ENCODE results near the gene AGRN.
"Not testable (repeated sequence)": the region's sequence is repeated elsewhere in the genome, so short reads cannot be mapped to it uniquely, and the experiment has no call there.

Gene AGRN

DNA sequence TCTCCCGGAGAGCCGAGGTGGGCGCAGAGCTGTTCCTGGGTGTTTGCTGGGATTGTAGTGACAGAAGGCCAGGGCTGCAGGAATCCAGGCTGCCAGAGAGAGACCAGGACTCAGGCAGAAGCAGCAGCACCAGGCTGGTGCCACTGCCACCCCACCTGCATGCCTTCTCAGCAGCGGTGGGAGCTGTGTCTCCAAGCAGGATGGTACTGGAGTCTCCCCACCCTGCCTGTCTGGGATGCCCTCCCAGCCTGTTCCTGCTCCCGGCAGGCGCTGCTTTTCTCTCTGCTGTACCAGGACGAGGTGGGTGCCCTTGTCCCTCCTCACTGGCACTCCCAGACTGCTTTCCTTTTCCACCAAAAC is 15.5 kb upstream of the AGRN start:
- peak overlapping the region; percentile 81 for H3K27ac Mint-ChIP-seq
- ATAC-seq (no peak), DNase-seq (ENCODE audit: low spot score in 2 of 2) (no peak)
- peaks cover 2% of the 10 kb centered on the region for H3K9me3 Mint-ChIP-seq
- H3K36me3 Mint-ChIP-seq, result no peaks in the 10 kb centered on the region
- H3K4me3 Mint-ChIP-seq, result no peak overlapping the region
- H3K4me1 Mint-ChIP-seq, result peaks cover 26% of the 10 kb centered on the region

DNA sequence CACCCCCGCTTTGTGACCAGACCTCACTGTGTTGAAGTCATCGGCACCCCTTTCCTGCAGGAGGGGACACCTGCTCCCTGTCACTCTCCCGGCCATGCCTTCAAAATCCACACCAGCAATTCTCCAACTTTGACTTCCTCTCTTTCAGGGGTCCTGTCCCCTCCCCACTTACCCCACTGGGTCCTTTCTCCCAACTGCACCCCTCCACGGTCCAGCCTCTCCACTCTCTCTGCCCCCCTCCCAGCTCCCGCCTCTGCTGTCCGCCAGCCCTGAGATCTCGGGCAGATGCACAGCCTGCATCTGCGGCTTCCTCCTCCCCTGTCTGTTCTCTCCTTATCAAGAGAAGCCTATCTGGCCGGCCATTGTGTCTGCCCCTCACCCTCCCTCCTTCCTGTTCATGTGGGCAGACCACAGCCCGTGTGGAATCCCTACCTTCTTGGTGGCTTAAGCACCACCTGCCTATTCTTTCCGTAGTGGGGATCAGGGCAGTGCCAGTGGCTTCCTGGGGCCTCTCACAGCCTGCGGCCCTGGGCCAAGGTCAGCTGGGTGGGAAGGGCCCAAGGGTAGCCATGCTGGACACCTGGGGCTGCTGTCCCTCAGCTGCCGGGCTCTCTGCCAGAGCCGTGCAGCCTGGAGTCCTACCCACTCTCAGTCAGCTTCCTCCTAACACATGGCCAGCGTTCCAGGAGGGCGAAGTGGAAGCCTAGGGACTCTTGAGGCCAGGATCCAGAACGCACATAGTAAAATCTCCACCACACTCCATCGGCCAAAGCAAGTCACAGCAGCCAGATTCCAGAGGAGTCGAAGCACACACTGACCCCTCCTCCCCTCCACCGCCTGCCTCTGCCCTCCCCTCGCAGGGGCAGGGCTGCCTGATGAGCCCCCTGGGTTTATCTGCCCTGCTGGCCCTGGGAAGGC is 14.9 kb upstream of the AGRN start:
- H3K4me1 Mint-ChIP-seq, result peaks cover 27% of the 10 kb centered on the region
- no peaks in the 10 kb centered on the region for H3K36me3 Mint-ChIP-seq
- DNase-seq (ENCODE audit: low spot score in 2 of 2) (no peak), ATAC-seq (no peak)
- H3K27ac Mint-ChIP-seq, result peak overlapping the region; percentile 81
- no peak overlapping the region for H3K4me3 Mint-ChIP-seq
- peaks cover 2% of the 10 kb centered on the region for H3K9me3 Mint-ChIP-seq

DNA sequence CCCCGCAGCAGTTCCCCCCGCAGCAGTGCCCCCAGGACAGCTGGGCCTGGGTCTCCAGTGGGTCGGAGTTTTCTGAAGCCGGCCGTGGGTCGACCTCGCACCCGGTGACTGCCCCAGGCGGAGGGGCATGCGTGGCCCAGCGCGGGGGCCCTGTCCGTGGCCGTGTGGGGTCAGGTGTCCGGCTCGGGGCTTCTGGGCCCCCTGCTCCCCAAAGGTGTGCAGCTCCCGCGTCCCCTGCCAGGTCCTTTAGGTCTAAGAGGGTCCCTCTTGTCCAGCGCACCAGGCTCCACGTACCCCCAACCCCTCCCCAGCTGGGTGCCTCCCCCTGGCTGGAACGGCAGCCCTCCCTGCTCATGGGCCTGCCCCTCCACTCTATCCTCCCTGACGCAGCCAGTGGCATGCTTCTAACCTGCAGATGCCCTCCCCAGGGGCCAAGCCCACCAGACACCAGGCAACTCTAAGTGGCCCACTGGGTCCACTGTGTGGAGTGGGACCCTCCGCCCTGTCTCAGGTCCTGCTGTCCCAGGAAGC is 14.1 kb upstream of the AGRN start:
- Mint-ChIP-seq H3K4me3 (no peak overlapping the region), H3K4me1 (peaks cover 23% of the 10 kb centered on the region), H3K9me3 (peaks cover 2% of the 10 kb centered on the region), H3K36me3 (no peaks in the 10 kb centered on the region), H3K27ac (no peak overlapping the region)
- DNase-seq (ENCODE audit: low spot score in 2 of 2), result no peak
- ATAC-seq, result no peak

DNA sequence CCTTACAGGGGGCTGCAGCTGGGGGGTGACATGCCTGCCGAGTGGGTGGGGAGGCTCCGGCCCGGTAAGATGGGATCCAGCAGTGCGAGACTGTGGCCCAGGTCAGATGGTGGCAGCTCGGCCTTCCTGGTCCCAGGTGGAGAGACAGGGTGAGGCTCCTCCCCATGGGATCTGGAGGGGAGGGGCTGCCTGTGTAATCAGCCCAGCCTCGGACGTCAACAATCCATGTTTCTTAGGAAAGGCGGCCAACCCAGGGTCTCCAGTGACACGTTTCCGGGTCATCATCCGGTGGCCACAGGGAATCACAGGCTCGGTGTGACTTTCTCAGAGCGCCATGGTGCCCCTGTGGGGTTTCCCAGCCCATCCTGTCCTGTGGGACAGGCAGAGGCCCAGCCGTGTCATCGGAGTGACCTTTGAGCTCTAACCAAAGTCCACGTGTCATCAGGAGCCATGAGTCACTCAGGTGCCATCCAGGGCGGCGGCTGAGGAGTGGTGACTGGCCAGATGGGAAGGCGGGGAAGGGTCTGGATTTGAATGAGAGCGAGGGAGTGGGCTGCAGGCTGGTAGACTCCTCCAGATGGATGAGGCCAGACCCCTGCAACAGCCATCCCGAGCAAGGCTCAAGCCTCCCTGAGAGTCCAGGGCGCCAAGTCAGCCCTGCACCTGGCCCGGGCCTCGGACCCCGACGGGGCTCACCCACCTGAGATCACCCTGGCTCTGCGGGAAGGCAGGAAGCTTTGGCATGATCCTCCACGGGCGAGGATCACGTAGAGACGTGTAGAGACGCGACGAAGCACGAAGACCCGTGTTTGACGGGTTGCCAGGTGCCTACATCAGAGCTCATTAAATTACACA is 13.4 kb upstream of the AGRN start:
- DNase-seq (ENCODE audit: low spot score in 2 of 2) (no peak), ATAC-seq (no peak)
- peaks cover 2% of the 10 kb centered on the region for H3K9me3 Mint-ChIP-seq
- no peak overlapping the region for H3K4me3 Mint-ChIP-seq
- peaks cover 21% of the 10 kb centered on the region for H3K4me1 Mint-ChIP-seq
- no peak overlapping the region for H3K27ac Mint-ChIP-seq
- H3K36me3 Mint-ChIP-seq, result no peaks in the 10 kb centered on the region

DNA sequence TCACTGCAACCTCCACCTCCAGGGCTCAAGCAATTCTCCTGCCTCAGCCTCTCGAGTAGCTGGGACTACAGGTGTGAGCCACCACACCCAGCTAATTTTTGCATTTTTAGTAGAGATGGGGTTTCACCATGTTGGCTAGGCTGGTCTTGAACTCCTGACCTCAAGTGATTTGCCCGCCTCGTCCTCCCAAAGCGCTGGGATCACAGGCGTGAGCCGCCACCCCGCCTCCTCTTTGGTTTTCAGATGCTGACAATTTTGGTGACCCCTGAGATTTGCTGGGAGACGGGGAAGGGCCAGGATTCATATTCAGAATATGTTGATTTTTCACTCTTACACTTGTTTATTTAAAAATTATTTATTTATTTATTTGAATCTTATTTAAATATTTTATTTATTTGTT is 9.8 kb upstream of the AGRN start:
- H3K9me3 Mint-ChIP-seq; H3K4me3 Mint-ChIP-seq; ATAC-seq; H3K27ac Mint-ChIP-seq; DNase-seq (ENCODE audit: low spot score in 2 of 2); H3K36me3 Mint-ChIP-seq: not testable (repeated sequence)
- H3K4me1 Mint-ChIP-seq, result peaks cover 31% of the 10 kb centered on the region

DNA sequence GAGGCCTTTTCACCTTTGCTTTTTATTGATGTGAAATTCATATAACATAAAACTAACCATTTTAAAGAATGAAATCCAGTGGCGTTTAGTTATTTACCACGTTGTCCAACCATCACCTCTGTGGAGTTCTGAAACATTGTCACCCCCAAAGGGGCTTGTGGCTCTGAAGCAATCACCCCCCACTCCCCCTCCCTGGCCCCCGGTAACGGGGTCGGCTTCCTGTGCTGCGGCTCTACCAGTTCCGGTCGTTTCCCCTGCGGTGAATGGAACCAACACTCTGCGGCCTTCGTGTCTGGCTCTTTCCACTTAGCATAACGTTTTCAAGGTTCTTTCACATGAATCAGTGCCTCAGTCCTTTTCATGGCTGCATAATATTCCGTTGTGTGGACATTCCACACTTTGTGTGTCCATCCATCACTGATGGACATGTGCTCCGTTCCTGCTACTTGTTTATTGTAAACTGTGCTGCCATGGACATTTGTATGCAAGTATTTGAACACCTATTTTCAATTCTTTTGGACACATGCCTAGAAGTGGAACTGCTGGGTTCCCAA is 8.4 kb upstream of the AGRN start:
- H3K4me1 Mint-ChIP-seq, result peaks cover 29% of the 10 kb centered on the region
- DNase-seq (ENCODE audit: low spot score in 2 of 2) (no peak), ATAC-seq (no peak)
- peaks cover 7% of the 10 kb centered on the region for H3K36me3 Mint-ChIP-seq
- H3K9me3 Mint-ChIP-seq, result peaks cover 2% of the 10 kb centered on the region
- H3K27ac Mint-ChIP-seq, result no peak overlapping the region
- no peak overlapping the region for H3K4me3 Mint-ChIP-seq

DNA sequence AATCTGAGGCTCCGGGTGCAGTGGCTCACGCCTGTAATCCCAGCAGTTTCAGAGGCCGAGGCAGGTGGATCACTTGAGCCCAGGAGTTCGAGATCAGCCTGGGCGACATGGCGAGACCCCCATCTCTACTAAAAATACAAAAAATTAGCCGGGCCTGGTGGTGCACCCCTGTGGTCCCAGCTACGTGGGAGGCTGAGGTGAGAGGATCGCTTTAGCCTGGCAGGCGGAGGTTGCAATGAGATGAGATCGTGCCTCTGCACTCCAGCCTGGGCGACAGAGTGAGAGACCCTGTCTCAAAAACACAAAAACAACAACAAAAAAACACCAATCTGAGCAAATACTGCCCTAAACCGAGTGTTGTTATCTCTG is 7.2 kb upstream of the AGRN start:
- not testable (repeated sequence) for H3K9me3 Mint-ChIP-seq; DNase-seq (ENCODE audit: low spot score in 2 of 2); ATAC-seq
- H3K27ac Mint-ChIP-seq, result peak overlapping the region; percentile 96
- H3K4me1 Mint-ChIP-seq, result peaks cover 34% of the 10 kb centered on the region
- peak overlapping the region; percentile 95 for H3K4me3 Mint-ChIP-seq
- H3K36me3 Mint-ChIP-seq, result peaks cover 12% of the 10 kb centered on the region

DNA sequence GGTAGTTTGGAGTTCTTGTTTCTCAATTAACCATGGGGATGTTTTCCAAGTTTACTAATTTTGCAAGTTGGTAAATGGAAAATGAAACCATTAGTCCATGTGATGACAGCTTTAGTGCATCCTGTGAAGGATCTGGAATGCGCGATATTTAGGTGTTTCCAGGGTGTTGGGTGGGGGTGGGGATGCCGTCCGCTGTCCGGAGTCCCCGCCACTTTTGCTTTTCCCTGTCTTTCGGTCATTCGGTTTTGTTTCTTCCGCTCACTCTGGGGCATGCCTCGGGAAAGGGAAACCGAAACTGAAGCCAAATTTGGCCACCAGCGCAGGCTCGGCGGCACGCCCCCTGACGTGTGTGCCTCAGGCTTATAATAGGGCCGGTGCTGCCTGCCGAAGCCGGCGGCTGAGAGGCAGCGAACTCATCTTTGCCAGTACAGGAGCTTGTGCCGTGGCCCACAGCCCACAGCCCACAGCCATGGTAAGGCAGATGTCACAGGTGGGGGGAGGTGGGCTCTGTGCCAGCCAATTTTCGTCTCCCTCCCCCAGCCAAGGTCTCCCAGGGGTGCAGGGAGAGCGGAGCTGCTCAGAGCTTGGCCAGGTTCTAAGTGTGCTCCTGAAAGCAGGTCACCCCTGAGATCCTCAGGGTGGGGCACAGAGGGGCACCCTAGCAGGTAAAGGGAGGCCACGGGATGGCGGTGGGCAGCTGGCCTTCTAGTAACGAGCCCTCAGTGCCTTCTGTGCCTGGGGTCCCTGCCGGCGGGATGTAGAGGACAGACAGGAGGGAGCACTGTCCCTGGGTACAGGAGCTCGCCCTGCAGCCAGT is 6.6 kb upstream of the AGRN start, which contains the start of gene ISG15:
TSS of gene ISG15 (plus strand) at position 393 of the 817 bp plus-strand sequence. CDS start at position 470, 77 bp downstream.
- DNase-seq (ENCODE audit: low spot score in 2 of 2) (peak; percentile 62 to 91), ATAC-seq (peak; percentile 96)
- Mint-ChIP-seq H3K36me3 (peaks cover 12% of the 10 kb centered on the region), H3K4me1 (peaks cover 34% of the 10 kb centered on the region), H3K27ac (peak within 1 kb of the TSS; percentile 96), H3K4me3 (peak within 1 kb of the TSS; percentile 95), H3K9me3 (peaks cover 2% of the 10 kb centered on the region)

DNA sequence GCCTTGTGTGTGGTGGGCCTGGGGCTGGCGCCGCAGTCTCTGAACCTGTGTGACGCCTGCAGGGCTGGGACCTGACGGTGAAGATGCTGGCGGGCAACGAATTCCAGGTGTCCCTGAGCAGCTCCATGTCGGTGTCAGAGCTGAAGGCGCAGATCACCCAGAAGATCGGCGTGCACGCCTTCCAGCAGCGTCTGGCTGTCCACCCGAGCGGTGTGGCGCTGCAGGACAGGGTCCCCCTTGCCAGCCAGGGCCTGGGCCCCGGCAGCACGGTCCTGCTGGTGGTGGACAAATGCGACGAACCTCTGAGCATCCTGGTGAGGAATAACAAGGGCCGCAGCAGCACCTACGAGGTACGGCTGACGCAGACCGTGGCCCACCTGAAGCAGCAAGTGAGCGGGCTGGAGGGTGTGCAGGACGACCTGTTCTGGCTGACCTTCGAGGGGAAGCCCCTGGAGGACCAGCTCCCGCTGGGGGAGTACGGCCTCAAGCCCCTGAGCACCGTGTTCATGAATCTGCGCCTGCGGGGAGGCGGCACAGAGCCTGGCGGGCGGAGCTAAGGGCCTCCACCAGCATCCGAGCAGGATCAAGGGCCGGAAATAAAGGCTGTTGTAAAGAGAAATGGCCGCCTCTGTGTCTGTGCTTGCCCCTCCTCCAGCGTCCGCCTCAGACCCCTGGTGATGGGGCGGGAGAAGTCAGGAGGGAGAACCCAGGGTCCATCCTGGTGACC is 5.8 kb upstream of the AGRN start:
- Mint-ChIP-seq H3K27ac (peak overlapping the region; percentile 96), H3K36me3 (peaks cover 12% of the 10 kb centered on the region), H3K9me3 (peaks cover 1% of the 10 kb centered on the region), H3K4me1 (peaks cover 31% of the 10 kb centered on the region), H3K4me3 (peak overlapping the region; percentile 95)
- DNase-seq (ENCODE audit: low spot score in 2 of 2), result no peak
- peak; percentile 38 for ATAC-seq

DNA sequence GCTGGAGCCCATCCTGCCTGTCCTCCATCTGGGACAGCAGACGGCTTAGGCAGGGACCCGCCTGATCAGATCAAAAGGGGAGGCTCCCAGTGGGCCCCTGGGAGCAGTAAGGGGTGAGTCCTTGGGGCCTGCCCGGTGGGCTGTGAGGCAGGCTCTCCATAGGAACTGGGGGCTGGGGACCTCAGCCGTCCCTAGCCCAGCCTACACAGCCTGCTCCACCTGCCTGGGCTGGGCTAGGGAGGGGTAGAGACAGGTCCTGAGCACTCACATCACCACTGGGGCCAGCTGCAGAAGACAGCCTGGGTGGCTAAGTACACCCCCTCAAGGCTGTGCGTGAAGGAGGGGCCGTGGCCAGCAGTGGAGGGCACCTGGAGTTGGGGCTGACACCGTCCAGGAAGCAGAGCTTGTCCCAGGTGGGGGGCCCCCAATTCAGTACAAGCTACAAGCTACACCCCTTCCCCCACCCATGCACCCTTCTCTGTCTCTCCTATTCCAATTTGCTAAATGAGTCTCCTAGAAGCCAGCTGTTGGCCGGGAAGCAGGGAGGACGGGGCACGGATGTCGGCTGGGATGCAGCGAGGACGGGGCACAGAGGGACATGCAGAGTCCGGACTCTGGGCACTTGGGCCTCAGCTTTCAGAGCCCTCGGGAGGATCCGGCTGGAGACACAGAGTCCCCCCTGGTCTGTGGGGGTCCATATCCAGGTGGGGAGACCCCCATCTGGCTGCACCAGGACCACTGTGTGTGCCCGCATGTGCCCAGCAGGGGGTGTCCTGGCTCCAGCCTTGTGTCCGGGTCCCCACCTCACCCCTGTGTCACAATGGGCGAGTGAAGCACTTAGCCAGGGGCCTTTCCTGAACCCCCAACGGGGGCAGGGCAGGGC is 4.9 kb upstream of the AGRN start:
- Mint-ChIP-seq H3K4me1 (peaks cover 28% of the 10 kb centered on the region), H3K9me3 (no peaks in the 10 kb centered on the region), H3K36me3 (peaks cover 12% of the 10 kb centered on the region), H3K27ac (peak overlapping the region; percentile 96), H3K4me3 (peak overlapping the region; percentile 95)
- no peak for ATAC-seq
- DNase-seq (ENCODE audit: low spot score in 2 of 2), result no peak

DNA sequence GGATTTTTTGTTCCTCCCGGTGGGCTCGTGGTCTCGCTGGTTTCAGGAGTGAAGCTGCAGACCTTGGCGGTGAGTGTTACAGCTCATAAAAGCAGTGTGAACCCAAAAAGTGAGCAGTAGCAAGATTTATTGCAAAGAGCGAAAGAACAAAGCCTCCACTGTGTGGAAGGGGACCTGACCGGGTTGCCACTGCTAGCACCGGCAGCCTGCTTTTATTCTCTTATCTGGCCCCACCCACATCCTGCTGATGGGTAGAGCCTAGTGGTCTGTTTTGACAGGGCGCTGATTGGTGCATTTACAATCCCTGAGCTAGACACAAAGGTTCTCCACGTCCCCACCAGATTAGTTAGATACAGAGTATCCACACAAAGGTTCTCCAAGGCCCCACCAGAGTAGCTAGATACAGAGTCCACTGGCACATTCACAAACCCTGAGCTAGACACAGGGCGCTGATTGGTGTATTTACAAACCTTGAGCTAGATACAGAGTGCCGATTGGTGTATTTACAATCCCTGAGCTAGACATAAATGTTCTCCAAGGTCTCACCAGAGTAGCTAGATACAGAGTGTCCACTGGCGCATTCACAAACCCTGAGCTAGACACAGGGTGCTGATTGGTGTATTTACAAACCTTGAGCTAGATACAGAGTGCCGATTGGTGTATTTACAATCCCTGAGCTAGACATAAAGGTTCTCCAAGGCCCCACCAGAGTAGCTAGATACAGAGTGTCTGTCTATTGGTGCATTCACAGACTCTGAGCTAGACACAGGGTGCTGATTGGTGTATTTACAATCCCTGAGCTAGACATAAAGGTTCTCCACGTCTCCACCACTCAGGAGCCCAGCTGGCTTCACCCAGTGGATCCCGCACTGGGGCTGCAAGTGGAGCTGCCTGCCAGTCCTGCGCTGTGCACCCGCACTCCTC is 2.3 kb upstream of the AGRN start:
- not testable (repeated sequence) for H3K27ac Mint-ChIP-seq; ATAC-seq; DNase-seq (ENCODE audit: low spot score in 2 of 2); H3K9me3 Mint-ChIP-seq; H3K4me3 Mint-ChIP-seq
- H3K36me3 Mint-ChIP-seq, result peaks cover 12% of the 10 kb centered on the region
- peaks cover 36% of the 10 kb centered on the region for H3K4me1 Mint-ChIP-seq

DNA sequence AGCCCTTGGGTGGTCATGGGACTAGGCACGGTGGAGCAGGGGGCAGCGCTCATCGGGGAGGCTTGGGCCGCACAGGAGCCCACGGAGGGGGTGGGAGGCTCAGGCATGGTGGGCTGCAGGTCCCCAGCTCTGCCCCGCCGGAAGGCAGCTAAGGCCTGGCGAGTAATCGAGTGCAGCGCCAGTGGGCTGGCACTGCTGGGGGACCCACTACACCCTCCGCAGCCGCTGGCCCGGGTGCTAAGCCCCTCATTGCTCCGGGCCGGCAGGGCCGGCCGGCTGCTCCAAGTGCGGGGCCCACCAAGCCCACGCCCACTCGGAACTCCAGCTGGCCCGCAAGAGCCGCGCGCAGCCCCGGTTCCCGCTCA is 1.6 kb upstream of the AGRN start:
- Mint-ChIP-seq H3K36me3 (peaks cover 14% of the 10 kb centered on the region), H3K4me1 (peaks cover 38% of the 10 kb centered on the region)
- H3K27ac Mint-ChIP-seq; DNase-seq (ENCODE audit: low spot score in 2 of 2); H3K4me3 Mint-ChIP-seq; ATAC-seq; H3K9me3 Mint-ChIP-seq: not testable (repeated sequence)
